GM23338 (cell line): ENCODE measurements around the gene CLASRP.

Source experiments
- CTCF ChIP-seq, 2 experiments: fragments of 200-600 bp in 1 of 2; sonication (generic) in 1 of 2; conservative IDR thresholded peaks; 2 replicates each; pipeline versions ENCODE4 v1.5.1 to v1.6.1; 2016 to 2017; ENCODE audit warnings: antibody characterized with exemption in 2 of 2, low read depth in 2 of 2, mild to moderate bottlenecking in 2 of 2, moderate library complexity in 1 of 2
- EZH2 ChIP-seq: fragments of 200-600 bp; sonication (generic); IDR thresholded peaks from one replicate; pipeline ENCODE4 v1.8.0; 2017; ENCODE audit warnings: antibody characterized with exemption, mild to moderate bottlenecking, low read depth; ENCODE audit not compliant: unreplicated experiment
- EZH2phosphoT487 ChIP-seq: fragments of 200-600 bp; sonication (generic); IDR thresholded peaks from one replicate; pipeline ENCODE4 v1.8.1; 2018; ENCODE audit warnings: antibody characterized with exemption; ENCODE audit not compliant: unreplicated experiment
- POLR2AphosphoS5 ChIP-seq: IDR thresholded peaks from 2 replicates; pipeline ENCODE4 v1.6.1; 2016; ENCODE audit warnings: antibody characterized with exemption, low read depth
- TF ChIP-seq, protein P1 (sequence below): IDR thresholded peaks from one replicate; pipeline ENCODE4 v1.6.1; 2018; ENCODE audit warnings: antibody characterized with exemption; ENCODE audit not compliant: unreplicated experiment

DNA sequence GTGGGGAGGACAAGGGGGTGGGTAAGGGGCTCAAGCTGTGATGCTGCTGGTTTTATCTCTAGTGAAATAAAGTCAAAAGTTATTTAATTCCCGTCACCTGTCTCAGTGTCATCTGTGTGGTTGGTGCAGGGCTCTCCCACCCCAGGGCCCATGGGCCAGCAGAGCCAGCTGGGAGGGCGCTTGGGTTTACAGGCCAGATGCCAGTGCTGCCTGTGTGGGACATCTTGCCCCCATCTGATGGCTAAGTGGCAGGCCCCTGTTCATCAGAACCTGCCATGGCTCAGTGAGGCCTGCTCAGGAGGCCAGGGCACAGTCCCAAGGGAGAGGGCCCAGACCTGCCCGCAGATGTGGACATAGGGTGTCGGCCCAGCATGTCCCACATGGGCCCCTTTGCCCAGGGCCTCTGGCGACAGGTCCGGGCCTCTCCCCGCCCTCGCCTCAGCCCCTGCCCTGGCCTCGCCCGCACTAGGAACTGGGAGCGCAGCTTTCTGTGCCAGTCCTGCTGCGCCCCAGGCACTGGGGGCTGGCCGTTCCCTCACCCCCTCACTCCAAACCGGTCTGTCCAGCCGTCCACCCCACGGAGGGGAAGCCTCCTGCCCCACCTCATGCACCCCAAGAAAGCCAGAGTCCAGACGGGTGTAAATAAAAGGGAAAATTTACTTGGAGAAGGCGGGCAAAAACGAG is 32.2 kb downstream of the CLASRP start:
- TF ChIP-seq, protein P1, sequence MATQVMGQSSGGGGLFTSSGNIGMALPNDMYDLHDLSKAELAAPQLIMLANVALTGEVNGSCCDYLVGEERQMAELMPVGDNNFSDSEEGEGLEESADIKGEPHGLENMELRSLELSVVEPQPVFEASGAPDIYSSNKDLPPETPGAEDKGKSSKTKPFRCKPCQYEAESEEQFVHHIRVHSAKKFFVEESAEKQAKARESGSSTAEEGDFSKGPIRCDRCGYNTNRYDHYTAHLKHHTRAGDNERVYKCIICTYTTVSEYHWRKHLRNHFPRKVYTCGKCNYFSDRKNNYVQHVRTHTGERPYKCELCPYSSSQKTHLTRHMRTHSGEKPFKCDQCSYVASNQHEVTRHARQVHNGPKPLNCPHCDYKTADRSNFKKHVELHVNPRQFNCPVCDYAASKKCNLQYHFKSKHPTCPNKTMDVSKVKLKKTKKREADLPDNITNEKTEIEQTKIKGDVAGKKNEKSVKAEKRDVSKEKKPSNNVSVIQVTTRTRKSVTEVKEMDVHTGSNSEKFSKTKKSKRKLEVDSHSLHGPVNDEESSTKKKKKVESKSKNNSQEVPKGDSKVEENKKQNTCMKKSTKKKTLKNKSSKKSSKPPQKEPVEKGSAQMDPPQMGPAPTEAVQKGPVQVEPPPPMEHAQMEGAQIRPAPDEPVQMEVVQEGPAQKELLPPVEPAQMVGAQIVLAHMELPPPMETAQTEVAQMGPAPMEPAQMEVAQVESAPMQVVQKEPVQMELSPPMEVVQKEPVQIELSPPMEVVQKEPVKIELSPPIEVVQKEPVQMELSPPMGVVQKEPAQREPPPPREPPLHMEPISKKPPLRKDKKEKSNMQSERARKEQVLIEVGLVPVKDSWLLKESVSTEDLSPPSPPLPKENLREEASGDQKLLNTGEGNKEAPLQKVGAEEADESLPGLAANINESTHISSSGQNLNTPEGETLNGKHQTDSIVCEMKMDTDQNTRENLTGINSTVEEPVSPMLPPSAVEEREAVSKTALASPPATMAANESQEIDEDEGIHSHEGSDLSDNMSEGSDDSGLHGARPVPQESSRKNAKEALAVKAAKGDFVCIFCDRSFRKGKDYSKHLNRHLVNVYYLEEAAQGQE: no peak
- TF ChIP-seq POLR2AphosphoS5: no peak
- no peak for TF ChIP-seq EZH2phosphoT487
- no peak for TF ChIP-seq CTCF (conservative IDR thresholded peaks at IDR 0.05; ENCODE audit: low read depth in 2 of 2)
- TF ChIP-seq EZH2: no peak
